GM19025 (cell line): ENCODE measurements around the gene MYO1F.
A peak's percentile ranks its signal among the peaks of the same experiment; 100 is the strongest.
"Not testable (repeated sequence)": the region's sequence is repeated elsewhere in the genome, so short reads cannot be mapped to it uniquely, and the experiment has no call there.

ENCODE experiments used
- ATAC-seq: cut with Tn5 transposase; IDR thresholded peaks from one replicate; pipeline ENCODE4 v1.9.1; 2021; ENCODE audit warnings: mild to moderate bottlenecking, low read depth, moderate library complexity; ENCODE audit not compliant: unreplicated experiment

MYO1F gene

GRCh38 chr19:8600816-8601215 lies 23.6 kb upstream of the MYO1F start:
- no peak for ATAC-seq

- ATAC-seq: no peak
Measured at GRCh38 chr19:8600064-8600463, 22.8 kb upstream of the MYO1F start.

- no peak for ATAC-seq
Measured at GRCh38 chr19:8596168-8596567, 18.9 kb upstream of the MYO1F start.

- ATAC-seq: no peak
Measured at GRCh38 chr19:8595651-8596050, 18.4 kb upstream of the MYO1F start.

GRCh38 chr19:8593931-8594330 lies 16.7 kb upstream of the MYO1F start:
- ATAC-seq: no peak

GRCh38 chr19:8592231-8593009 lies 15.2 kb upstream of the MYO1F start:
- ATAC-seq: no peak

- no peak for ATAC-seq
Measured at GRCh38 chr19:8589177-8589714, 12.0 kb upstream of the MYO1F start.

GRCh38 chr19:8585894-8586750 lies 8.9 kb upstream of the MYO1F start:
- ATAC-seq: no peak

GRCh38 chr19:8584965-8585893 lies 8.0 kb upstream of the MYO1F start:
- ATAC-seq: no peak

GRCh38 chr19:8580710-8581281 lies 3.6 kb upstream of the MYO1F start:
- ATAC-seq: no peak

GRCh38 chr19:8578642-8579265 lies 1.5 kb upstream of the MYO1F start:
- no peak for ATAC-seq

- ATAC-seq: no peak
Measured at GRCh38 chr19:8577741-8578140, 499 bp upstream of the MYO1F start.

GRCh38 chr19:8576273-8576993 lies 809 bp downstream of the MYO1F start:
- no peak for ATAC-seq

- no peak for ATAC-seq
Measured at GRCh38 chr19:8575467-8575997, 1.7 kb downstream of the MYO1F start.

- ATAC-seq: not testable (repeated sequence)
Measured at GRCh38 chr19:8574619-8574922, 2.7 kb downstream of the MYO1F start.

- ATAC-seq: no peak
Measured at GRCh38 chr19:8573316-8573715, 3.9 kb downstream of the MYO1F start.

- ATAC-seq: no peak
Measured at GRCh38 chr19:8571006-8571411, 6.2 kb downstream of the MYO1F start.

GRCh38 chr19:8569066-8569771 lies 8.0 kb downstream of the MYO1F start:
- ATAC-seq: peak; percentile 66
